Measurements from ENCODE around the gene RASGRF1.
"Not testable (repeated sequence)": the region's sequence is repeated elsewhere in the genome, so short reads cannot be mapped to it uniquely, and the experiment has no call there.

Gene RASGRF1

DNA sequence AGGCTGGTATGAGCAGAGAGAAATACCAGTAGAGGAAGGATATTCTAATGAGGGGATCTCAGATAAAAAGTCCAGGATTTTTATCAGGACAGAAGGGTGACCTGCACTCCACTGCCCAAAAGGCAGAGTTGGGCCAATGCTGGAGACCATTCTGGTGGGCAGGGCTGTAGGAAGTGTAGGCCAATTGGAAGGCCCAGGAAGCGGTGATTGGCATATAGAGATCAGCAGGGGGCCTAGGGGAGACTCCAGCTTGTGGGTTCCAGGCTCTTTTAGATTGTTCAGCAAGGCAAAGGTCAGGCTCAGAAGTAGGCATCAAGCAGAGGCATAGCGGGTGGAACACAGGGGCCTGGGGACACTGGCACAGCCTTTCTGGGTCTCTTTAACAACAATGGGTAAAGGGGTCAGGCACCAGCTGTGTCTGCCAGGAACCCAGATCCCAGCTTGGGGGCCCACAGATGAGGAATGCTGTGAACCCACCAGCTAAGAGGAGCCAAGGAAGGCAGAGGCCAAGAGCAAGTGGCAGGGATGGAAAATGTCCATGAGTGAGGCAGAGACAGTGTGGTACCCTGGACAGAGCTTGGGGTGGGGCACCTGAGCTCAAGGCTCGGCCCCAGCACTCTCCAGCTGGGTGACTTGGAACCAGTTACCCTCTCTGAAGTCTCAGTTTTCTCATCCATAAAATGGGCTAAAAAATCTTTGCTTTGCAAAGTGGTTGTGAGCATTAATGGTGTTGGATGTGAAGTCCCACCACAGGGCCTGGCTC lies 27.0 kb upstream of the RASGRF1 start:
- TF ChIP-seq, protein P1, sequence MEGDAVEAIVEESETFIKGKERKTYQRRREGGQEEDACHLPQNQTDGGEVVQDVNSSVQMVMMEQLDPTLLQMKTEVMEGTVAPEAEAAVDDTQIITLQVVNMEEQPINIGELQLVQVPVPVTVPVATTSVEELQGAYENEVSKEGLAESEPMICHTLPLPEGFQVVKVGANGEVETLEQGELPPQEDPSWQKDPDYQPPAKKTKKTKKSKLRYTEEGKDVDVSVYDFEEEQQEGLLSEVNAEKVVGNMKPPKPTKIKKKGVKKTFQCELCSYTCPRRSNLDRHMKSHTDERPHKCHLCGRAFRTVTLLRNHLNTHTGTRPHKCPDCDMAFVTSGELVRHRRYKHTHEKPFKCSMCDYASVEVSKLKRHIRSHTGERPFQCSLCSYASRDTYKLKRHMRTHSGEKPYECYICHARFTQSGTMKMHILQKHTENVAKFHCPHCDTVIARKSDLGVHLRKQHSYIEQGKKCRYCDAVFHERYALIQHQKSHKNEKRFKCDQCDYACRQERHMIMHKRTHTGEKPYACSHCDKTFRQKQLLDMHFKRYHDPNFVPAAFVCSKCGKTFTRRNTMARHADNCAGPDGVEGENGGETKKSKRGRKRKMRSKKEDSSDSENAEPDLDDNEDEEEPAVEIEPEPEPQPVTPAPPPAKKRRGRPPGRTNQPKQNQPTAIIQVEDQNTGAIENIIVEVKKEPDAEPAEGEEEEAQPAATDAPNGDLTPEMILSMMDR (conservative IDR thresholded peaks at IDR 0.05; ENCODE audit: low read depth, low read length), result no peak
- H3K27ac ChIP-seq, result no peak overlapping the region
- H3K4me2 ChIP-seq, result no peak overlapping the region
- no peaks in the 10 kb centered on the region for H4K20me1 ChIP-seq (ENCODE audit: insufficient read depth)
- no peaks in the 10 kb centered on the region for H3K36me3 ChIP-seq (ENCODE audit: insufficient read depth)
- H3K27me3 ChIP-seq (ENCODE audit: insufficient read depth, low read depth), result no peaks in the 10 kb centered on the region
- H2AFZ ChIP-seq (ENCODE audit: low read depth), result no peak overlapping the region
- no peaks in the 10 kb centered on the region for H3K4me1 ChIP-seq (ENCODE audit: low read depth, poor library complexity, severe bottlenecking)
- no peaks in the 10 kb centered on the region for H3K79me2 ChIP-seq (ENCODE audit: insufficient read depth, low read depth)
- no peak overlapping the region for H3K9ac ChIP-seq
- H3K4me3 ChIP-seq (IDR thresholded peaks at IDR 0.05; ENCODE audit: insufficient read depth, low read depth, low read length), result no peak overlapping the region

GRCh38 chr15:79116771-79117170 lies 26.2 kb upstream of the RASGRF1 start:
- no peaks in the 10 kb centered on the region for H3K79me2 ChIP-seq (ENCODE audit: insufficient read depth, low read depth)
- H3K27ac ChIP-seq, result no peak overlapping the region
- TF ChIP-seq, protein P1 (conservative IDR thresholded peaks at IDR 0.05; ENCODE audit: low read depth, low read length), result no peak
- no peaks in the 10 kb centered on the region for H3K4me1 ChIP-seq (ENCODE audit: low read depth, poor library complexity, severe bottlenecking)
- H3K4me3 ChIP-seq (IDR thresholded peaks at IDR 0.05; ENCODE audit: insufficient read depth, low read depth, low read length), result no peak overlapping the region
- H3K36me3 ChIP-seq (ENCODE audit: insufficient read depth), result no peaks in the 10 kb centered on the region
- H3K4me2 ChIP-seq, result no peak overlapping the region
- no peaks in the 10 kb centered on the region for H3K27me3 ChIP-seq (ENCODE audit: insufficient read depth, low read depth)
- no peak overlapping the region for H2AFZ ChIP-seq (ENCODE audit: low read depth)
- no peak overlapping the region for H3K9ac ChIP-seq
- no peaks in the 10 kb centered on the region for H4K20me1 ChIP-seq (ENCODE audit: insufficient read depth)

DNA sequence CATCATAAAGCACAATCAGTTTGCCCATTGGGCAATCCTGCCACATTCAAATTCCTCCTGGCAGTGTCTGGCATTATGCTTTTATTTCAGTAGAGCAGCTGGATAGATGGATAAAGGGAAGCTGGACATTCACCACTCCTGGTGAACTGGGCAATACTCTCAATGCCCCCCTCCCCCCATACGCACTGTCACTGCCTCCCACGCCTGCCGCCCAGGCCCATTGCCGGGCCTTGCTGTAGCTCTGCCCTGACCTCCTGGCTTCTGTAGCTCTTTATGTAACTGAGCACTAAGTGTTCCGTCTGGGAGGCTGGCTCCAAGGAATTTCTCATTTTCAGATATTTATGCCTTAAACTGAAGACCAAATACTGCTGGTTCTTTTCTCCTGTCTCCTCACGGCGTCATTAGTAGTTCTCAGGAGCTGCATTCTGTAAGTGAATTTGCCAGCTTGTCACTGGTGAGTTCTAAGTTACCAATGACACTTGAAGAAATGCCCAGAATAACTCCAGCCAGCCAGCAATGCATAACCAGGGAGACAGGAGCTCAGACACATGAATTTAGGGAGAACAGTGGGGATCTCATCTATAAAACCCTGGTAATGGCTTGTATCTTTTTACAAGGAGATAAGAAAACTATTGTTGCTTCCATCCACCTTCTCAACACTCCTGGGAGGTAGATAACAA lies 25.5 kb upstream of the RASGRF1 start:
- TF ChIP-seq, protein P1 (conservative IDR thresholded peaks at IDR 0.05; ENCODE audit: low read depth, low read length), result no peak
- H3K4me3 ChIP-seq (IDR thresholded peaks at IDR 0.05; ENCODE audit: insufficient read depth, low read depth, low read length), result no peak overlapping the region
- no peaks in the 10 kb centered on the region for H4K20me1 ChIP-seq (ENCODE audit: insufficient read depth)
- no peaks in the 10 kb centered on the region for H3K27me3 ChIP-seq (ENCODE audit: insufficient read depth, low read depth)
- no peak overlapping the region for H3K27ac ChIP-seq
- no peak overlapping the region for H2AFZ ChIP-seq (ENCODE audit: low read depth)
- H3K4me1 ChIP-seq (ENCODE audit: low read depth, poor library complexity, severe bottlenecking), result no peaks in the 10 kb centered on the region
- H3K4me2 ChIP-seq, result no peak overlapping the region
- H3K9ac ChIP-seq, result no peak overlapping the region
- H3K36me3 ChIP-seq (ENCODE audit: insufficient read depth), result no peaks in the 10 kb centered on the region
- no peaks in the 10 kb centered on the region for H3K79me2 ChIP-seq (ENCODE audit: insufficient read depth, low read depth)

DNA sequence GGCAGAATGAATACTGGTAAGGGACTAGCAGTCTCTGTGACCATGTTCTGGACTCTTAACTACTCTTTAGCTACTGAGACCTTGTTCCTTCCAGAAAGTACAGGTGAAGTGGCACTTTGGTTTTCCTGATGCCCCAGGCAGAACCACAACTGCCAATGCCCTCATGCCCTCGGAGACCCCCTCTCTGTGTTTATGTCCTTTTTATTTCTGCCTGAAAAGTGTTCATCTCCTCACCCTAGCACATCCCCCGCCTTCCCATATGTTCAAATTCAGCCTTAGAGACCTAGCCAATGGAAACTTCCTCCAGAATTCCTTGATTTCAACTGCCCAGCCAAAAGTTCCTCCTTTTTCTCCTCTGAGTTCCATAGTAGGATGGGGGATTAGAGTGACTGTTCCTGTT lies 23.3 kb upstream of the RASGRF1 start:
- Histone ChIP-seq H3K79me2 (ENCODE audit: insufficient read depth, low read depth) (no peaks in the 10 kb centered on the region), H2AFZ (ENCODE audit: low read depth) (no peak overlapping the region), H3K4me3 (IDR thresholded peaks at IDR 0.05; ENCODE audit: insufficient read depth, low read depth, low read length) (no peak overlapping the region), H3K27ac (no peak overlapping the region), H4K20me1 (ENCODE audit: insufficient read depth) (no peaks in the 10 kb centered on the region), H3K9ac (no peak overlapping the region), H3K27me3 (ENCODE audit: insufficient read depth, low read depth) (no peaks in the 10 kb centered on the region), H3K4me2 (no peak overlapping the region), H3K4me1 (ENCODE audit: low read depth, poor library complexity, severe bottlenecking) (no peaks in the 10 kb centered on the region), H3K36me3 (ENCODE audit: insufficient read depth) (no peaks in the 10 kb centered on the region)
- TF ChIP-seq, protein P1 (conservative IDR thresholded peaks at IDR 0.05; ENCODE audit: low read depth, low read length), result no peak

DNA sequence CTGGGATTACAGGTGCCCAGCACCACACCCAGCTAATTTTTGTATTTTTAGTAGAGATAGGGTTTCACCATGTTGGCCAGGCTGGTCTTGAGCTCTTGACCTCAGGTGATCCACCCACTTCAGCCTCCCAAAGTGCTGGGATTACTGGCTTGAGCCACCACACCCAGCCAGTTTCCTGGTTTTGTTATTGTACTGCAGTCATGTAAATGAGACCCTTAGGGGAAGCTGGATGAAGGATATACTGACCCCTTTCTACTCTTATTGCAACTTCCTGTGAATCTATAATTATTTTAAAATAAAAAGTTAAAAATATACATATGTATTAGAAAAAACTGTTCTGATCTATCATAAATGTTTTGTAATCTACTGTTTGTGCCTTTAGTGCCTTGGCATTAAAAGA lies 20.8 kb upstream of the RASGRF1 start:
- H3K4me2 ChIP-seq; H3K9ac ChIP-seq; H4K20me1 ChIP-seq (ENCODE audit: insufficient read depth); H3K36me3 ChIP-seq (ENCODE audit: insufficient read depth); H3K27me3 ChIP-seq (ENCODE audit: insufficient read depth, low read depth); H2AFZ ChIP-seq (ENCODE audit: low read depth); H3K27ac ChIP-seq; H3K4me3 ChIP-seq (IDR thresholded peaks at IDR 0.05; ENCODE audit: insufficient read depth, low read depth, low read length); H3K79me2 ChIP-seq (ENCODE audit: insufficient read depth, low read depth); H3K4me1 ChIP-seq (ENCODE audit: low read depth, poor library complexity, severe bottlenecking): not testable (repeated sequence)
